KG1 (cell line): ENCODE measurements around the gene IRGM.

ENCODE experiments used
- DNase-seq: peaks from one replicate; lab custom pipeline; 2025; lab: John Stamatoyannopoulos, UW

IRGM gene

DNA sequence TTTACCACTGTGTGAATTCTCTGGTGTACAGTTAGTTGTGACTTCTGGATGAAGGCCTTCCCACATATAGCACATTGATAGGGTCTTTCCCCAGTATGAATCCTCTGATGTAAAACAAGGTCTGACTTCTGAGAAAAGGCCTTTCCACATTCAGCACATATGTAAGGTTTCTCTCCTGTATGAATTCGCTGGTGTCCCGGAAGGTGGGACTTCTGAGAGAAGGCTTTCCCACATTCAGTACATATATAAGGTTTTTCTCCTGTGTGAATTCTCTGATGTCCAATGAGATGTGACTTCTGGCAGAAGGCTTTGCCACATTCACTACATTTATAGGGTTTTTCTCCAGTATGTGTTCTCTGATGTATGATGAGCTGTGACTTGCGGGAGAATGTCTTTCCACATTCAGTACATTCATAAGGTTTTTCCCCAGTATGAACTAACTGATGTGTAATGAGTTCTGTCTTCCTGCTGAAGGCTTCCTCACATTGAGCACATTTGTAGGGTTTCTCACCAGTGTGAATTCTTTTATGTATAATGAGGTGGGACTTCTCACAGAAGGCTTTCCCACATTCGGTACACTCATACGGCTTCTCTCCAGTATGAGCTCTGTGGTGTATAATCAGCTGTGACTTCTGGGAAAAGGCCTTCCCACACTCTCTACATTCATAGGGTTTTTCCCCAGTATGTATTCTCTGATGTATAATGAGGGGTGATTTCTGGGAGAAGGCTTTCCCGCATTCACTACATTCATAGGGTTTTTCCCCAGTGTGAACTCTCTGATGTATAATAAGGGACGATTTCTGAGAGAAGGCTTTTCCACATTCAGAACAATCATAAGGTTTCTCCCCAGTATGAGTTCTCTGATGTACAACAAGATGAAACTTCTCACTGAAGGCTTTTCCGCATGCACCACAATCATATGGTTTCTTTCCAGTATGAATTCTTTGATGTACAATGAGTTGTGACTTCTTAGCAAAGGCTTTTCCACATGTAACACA is 49.4 kb downstream of the IRGM start:
- DNase-seq = no peak
